ENCODE data around the gene SLK.

SLK gene

DNA sequence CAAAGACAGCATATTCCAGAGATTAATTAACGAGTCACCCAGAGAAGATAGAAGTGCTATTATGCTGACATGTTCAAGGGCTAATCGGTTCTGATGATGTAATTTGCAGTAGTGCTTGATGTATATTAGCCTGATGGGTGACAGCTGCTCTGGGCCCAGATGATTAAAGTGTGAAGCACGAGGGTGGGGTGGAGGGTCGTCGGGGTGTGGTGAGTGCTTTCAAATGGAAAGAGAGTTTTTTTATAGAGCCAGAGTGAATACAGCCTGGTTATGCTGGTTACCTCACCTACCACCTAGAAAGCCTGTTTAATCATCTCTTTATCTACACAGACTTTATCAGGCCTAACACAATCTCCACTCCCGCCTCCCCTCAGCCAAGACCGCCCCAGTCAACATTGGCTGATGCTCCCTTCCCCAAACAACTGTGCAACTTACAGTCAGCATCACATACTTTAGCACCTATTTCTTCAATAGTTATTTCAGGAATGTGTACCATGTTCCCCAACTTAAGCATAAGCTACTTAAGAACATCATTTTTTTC, 37.5 kb upstream of the SLK start:
- H3K9me3 ChIP-seq (ENCODE audit: control insufficient read depth, insufficient read depth, low read length) = no peaks in the 10 kb centered on the region
- no peak overlapping the region for H3K9ac ChIP-seq (ENCODE audit: low read depth, low read length)
- H3K36me3 ChIP-seq (ENCODE audit: control insufficient read depth, insufficient read depth, low read length) = no peaks in the 10 kb centered on the region
- no peak overlapping the region for H3K4me3 ChIP-seq (ENCODE audit: low read depth, low read length)
- H3K27me3 ChIP-seq (ENCODE audit: control insufficient read depth, insufficient read depth, low read length) = no peaks in the 10 kb centered on the region
- peaks cover 8% of the 10 kb centered on the region for H3K4me1 ChIP-seq (ENCODE audit: control insufficient read depth, insufficient read depth, low read length)

- Histone ChIP-seq H3K36me3 (ENCODE audit: control insufficient read depth, insufficient read depth, low read length) (no peaks in the 10 kb centered on the region), H3K4me1 (ENCODE audit: control insufficient read depth, insufficient read depth, low read length) (peaks cover 8% of the 10 kb centered on the region)
These were observed 36.5 kb upstream of the SLK start for GRCh38 chr10:103930449-103930848.

GRCh38 chr10:103930881-103931280, 36.1 kb upstream of the SLK start:
- no peaks in the 10 kb centered on the region for H3K36me3 ChIP-seq (ENCODE audit: control insufficient read depth, insufficient read depth, low read length)
- peaks cover 8% of the 10 kb centered on the region for H3K4me1 ChIP-seq (ENCODE audit: control insufficient read depth, insufficient read depth, low read length)
- no peak overlapping the region for H3K4me3 ChIP-seq (ENCODE audit: low read depth, low read length)
- H3K27me3 ChIP-seq (ENCODE audit: control insufficient read depth, insufficient read depth, low read length) = no peaks in the 10 kb centered on the region
- H3K9me3 ChIP-seq (ENCODE audit: control insufficient read depth, insufficient read depth, low read length) = no peaks in the 10 kb centered on the region
- no peak overlapping the region for H3K9ac ChIP-seq (ENCODE audit: low read depth, low read length)

More at GRCh38 chr10:103930449-103930848, 36.5 kb upstream of the SLK start:
- Histone ChIP-seq H3K9me3 (ENCODE audit: control insufficient read depth, insufficient read depth, low read length) (no peaks in the 10 kb centered on the region), H3K4me3 (ENCODE audit: low read depth, low read length) (no peak overlapping the region), H3K27me3 (ENCODE audit: control insufficient read depth, insufficient read depth, low read length) (no peaks in the 10 kb centered on the region), H3K9ac (ENCODE audit: low read depth, low read length) (no peak overlapping the region)

DNA sequence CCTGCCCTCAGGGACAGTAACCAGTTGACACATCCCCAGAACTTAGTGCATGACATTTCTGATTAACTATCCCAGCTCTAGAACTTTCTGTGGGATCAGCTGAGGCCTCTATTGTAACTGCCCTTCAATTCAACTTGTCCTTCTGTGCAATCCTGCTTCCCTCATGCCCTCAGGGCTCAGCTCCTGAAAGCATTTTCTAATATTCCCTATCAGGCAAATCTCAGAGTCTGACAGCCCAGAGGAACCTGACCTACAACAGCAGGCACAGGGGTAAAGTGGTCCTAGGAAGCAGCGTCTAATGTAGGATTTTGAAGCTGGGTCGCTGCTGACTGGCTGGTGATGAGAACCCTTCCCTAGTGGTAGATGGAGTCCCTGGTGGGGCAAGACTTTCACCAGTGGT, 35.3 kb upstream of the SLK start:
- H3K27me3 ChIP-seq (ENCODE audit: control insufficient read depth, insufficient read depth, low read length) = no peaks in the 10 kb centered on the region
- peaks cover 8% of the 10 kb centered on the region for H3K4me1 ChIP-seq (ENCODE audit: control insufficient read depth, insufficient read depth, low read length)
- no peaks in the 10 kb centered on the region for H3K36me3 ChIP-seq (ENCODE audit: control insufficient read depth, insufficient read depth, low read length)
- no peaks in the 10 kb centered on the region for H3K9me3 ChIP-seq (ENCODE audit: control insufficient read depth, insufficient read depth, low read length)
- no peak overlapping the region for H3K4me3 ChIP-seq (ENCODE audit: low read depth, low read length)
- H3K9ac ChIP-seq (ENCODE audit: low read depth, low read length) = no peak overlapping the region

GRCh38 chr10:103932271-103932670, 34.7 kb upstream of the SLK start:
- H3K4me1 ChIP-seq (ENCODE audit: control insufficient read depth, insufficient read depth, low read length) = peaks cover 8% of the 10 kb centered on the region
- H3K36me3 ChIP-seq (ENCODE audit: control insufficient read depth, insufficient read depth, low read length) = no peaks in the 10 kb centered on the region
- no peak overlapping the region for H3K4me3 ChIP-seq (ENCODE audit: low read depth, low read length)
- no peak overlapping the region for H3K9ac ChIP-seq (ENCODE audit: low read depth, low read length)
- no peaks in the 10 kb centered on the region for H3K9me3 ChIP-seq (ENCODE audit: control insufficient read depth, insufficient read depth, low read length)
- H3K27me3 ChIP-seq (ENCODE audit: control insufficient read depth, insufficient read depth, low read length) = no peaks in the 10 kb centered on the region

DNA sequence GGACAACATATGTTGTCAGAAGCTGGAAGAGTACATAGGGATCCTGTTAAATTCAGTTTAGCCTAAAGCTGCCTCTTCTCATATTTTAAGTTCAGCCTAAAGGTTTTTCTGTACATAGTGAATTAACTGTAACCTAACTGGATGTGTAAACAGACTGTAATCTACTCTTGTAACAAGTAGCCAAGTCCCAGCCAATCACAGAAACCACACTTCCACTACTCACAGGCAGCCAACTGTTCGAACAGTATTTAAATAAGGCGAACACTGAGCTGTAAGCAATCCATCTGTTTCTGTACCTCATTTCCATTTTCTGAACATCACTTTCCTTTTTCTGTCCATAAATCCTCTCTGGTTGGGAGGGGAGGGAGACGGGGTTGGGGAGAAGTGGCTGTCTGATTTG, 34.0 kb upstream of the SLK start:
- H3K9me3 ChIP-seq (ENCODE audit: control insufficient read depth, insufficient read depth, low read length) = no peaks in the 10 kb centered on the region
- H3K36me3 ChIP-seq (ENCODE audit: control insufficient read depth, insufficient read depth, low read length) = no peaks in the 10 kb centered on the region
- no peak overlapping the region for H3K4me3 ChIP-seq (ENCODE audit: low read depth, low read length)
- no peak overlapping the region for H3K9ac ChIP-seq (ENCODE audit: low read depth, low read length)
- H3K27me3 ChIP-seq (ENCODE audit: control insufficient read depth, insufficient read depth, low read length) = no peaks in the 10 kb centered on the region
- peaks cover 8% of the 10 kb centered on the region for H3K4me1 ChIP-seq (ENCODE audit: control insufficient read depth, insufficient read depth, low read length)

GRCh38 chr10:103933557-103934121, 33.3 kb upstream of the SLK start:
- Histone ChIP-seq H3K27me3 (ENCODE audit: control insufficient read depth, insufficient read depth, low read length) (no peaks in the 10 kb centered on the region), H3K4me1 (ENCODE audit: control insufficient read depth, insufficient read depth, low read length) (peaks cover 6% of the 10 kb centered on the region), H3K9me3 (ENCODE audit: control insufficient read depth, insufficient read depth, low read length) (no peaks in the 10 kb centered on the region), H3K9ac (ENCODE audit: low read depth, low read length) (no peak overlapping the region), H3K4me3 (ENCODE audit: low read depth, low read length) (no peak overlapping the region), H3K36me3 (ENCODE audit: control insufficient read depth, insufficient read depth, low read length) (no peaks in the 10 kb centered on the region)

DNA sequence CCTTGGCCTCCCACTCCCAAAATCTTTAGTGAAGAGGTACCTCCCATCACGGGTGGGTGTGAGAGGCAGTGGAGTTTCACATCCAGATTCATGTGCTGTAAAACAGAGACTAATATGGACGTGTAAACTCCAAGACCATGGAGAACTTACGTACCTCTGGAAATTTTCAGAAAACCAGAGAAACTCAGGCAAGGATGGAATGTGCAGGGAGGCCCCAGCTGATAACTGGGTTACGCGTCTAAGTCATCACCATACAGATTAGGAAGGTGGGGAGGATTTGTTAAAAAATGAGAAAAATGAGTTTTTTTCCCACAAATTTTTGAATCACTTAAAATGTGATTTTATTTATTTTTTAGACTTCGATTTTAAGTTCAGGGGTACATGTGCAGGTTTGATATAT, 32.6 kb upstream of the SLK start:
- H3K27me3 ChIP-seq (ENCODE audit: control insufficient read depth, insufficient read depth, low read length) = no peaks in the 10 kb centered on the region
- H3K9ac ChIP-seq (ENCODE audit: low read depth, low read length) = no peak overlapping the region
- peaks cover 3% of the 10 kb centered on the region for H3K4me1 ChIP-seq (ENCODE audit: control insufficient read depth, insufficient read depth, low read length)
- no peak overlapping the region for H3K4me3 ChIP-seq (ENCODE audit: low read depth, low read length)
- no peaks in the 10 kb centered on the region for H3K36me3 ChIP-seq (ENCODE audit: control insufficient read depth, insufficient read depth, low read length)
- H3K9me3 ChIP-seq (ENCODE audit: control insufficient read depth, insufficient read depth, low read length) = no peaks in the 10 kb centered on the region

DNA sequence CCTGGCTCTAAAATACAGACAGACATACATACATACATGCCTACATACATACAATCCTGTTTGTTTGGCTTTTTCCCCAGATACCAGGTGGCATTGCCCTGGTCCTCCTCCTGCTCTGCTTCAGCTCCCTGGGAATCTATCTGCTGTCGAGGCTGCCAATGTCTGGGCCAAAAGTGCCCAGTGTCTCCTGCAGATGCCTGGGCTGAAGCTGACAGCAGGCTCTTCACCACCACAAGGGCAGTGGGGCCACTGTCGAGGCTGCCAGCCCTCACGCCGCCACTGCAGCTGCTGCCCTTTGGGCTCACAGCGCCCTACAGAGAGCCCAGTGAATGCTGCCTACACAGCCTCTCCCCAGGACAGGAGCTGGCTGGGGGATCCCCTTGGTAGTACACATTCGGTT, 30.9 kb upstream of the SLK start:
- Histone ChIP-seq H3K9me3 (ENCODE audit: control insufficient read depth, insufficient read depth, low read length) (no peaks in the 10 kb centered on the region), H3K27me3 (ENCODE audit: control insufficient read depth, insufficient read depth, low read length) (no peaks in the 10 kb centered on the region), H3K4me3 (ENCODE audit: low read depth, low read length) (no peak overlapping the region), H3K36me3 (ENCODE audit: control insufficient read depth, insufficient read depth, low read length) (no peaks in the 10 kb centered on the region), H3K4me1 (ENCODE audit: control insufficient read depth, insufficient read depth, low read length) (no peaks in the 10 kb centered on the region), H3K9ac (ENCODE audit: low read depth, low read length) (no peak overlapping the region)

GRCh38 chr10:103939522-103939921, 27.4 kb upstream of the SLK start:
- Histone ChIP-seq H3K4me1 (ENCODE audit: control insufficient read depth, insufficient read depth, low read length) (no peaks in the 10 kb centered on the region), H3K9ac (ENCODE audit: low read depth, low read length) (no peak overlapping the region), H3K36me3 (ENCODE audit: control insufficient read depth, insufficient read depth, low read length) (no peaks in the 10 kb centered on the region), H3K4me3 (ENCODE audit: low read depth, low read length) (no peak overlapping the region), H3K27me3 (ENCODE audit: control insufficient read depth, insufficient read depth, low read length) (no peaks in the 10 kb centered on the region), H3K9me3 (ENCODE audit: control insufficient read depth, insufficient read depth, low read length) (no peaks in the 10 kb centered on the region)

GRCh38 chr10:103941801-103942200, 25.1 kb upstream of the SLK start:
- H3K4me1 ChIP-seq (ENCODE audit: control insufficient read depth, insufficient read depth, low read length) = no peaks in the 10 kb centered on the region
- no peak overlapping the region for H3K4me3 ChIP-seq (ENCODE audit: low read depth, low read length)
- H3K27me3 ChIP-seq (ENCODE audit: control insufficient read depth, insufficient read depth, low read length) = no peaks in the 10 kb centered on the region
- no peak overlapping the region for H3K9ac ChIP-seq (ENCODE audit: low read depth, low read length)
- no peaks in the 10 kb centered on the region for H3K36me3 ChIP-seq (ENCODE audit: control insufficient read depth, insufficient read depth, low read length)
- H3K9me3 ChIP-seq (ENCODE audit: control insufficient read depth, insufficient read depth, low read length) = no peaks in the 10 kb centered on the region

- Histone ChIP-seq H3K9ac (ENCODE audit: low read depth, low read length) (no peak overlapping the region), H3K9me3 (ENCODE audit: control insufficient read depth, insufficient read depth, low read length) (no peaks in the 10 kb centered on the region), H3K36me3 (ENCODE audit: control insufficient read depth, insufficient read depth, low read length) (no peaks in the 10 kb centered on the region), H3K27me3 (ENCODE audit: control insufficient read depth, insufficient read depth, low read length) (no peaks in the 10 kb centered on the region), H3K4me1 (ENCODE audit: control insufficient read depth, insufficient read depth, low read length) (no peaks in the 10 kb centered on the region), H3K4me3 (ENCODE audit: low read depth, low read length) (no peak overlapping the region)
These were observed 24.1 kb upstream of the SLK start for GRCh38 chr10:103942866-103943265.

Measured in iPS-15b (cell line).